GM23248 (cell line): Measurements from ENCODE around the gene RMND5A. TPM values are rescaled to one million over a fixed set of nuclear protein-coding genes. Genes with fewer than 3 reads are reported as not detected.
"Not testable (repeated sequence)": the region's sequence is repeated elsewhere in the genome, so short reads cannot be mapped to it uniquely, and the experiment has no call there.

ENCODE experiments used
- DNase-seq: peaks from one replicate; pipeline ENCODE4 v3.0.0-alpha.2; 2015
- H2AFZ ChIP-seq: fragments of 200-600 bp; sonication (generic); 2 replicates; pipeline ENCODE4 v1.6.1; 2016; ENCODE audit warnings: antibody characterized with exemption
- H3F3A ChIP-seq: fragments of 200-600 bp; sonication (generic); 2 replicates; pipeline ENCODE4 v1.6.1; 2016; ENCODE audit warnings: mild to moderate bottlenecking, antibody characterized with exemption, mixed run types; ENCODE audit not compliant: insufficient read depth
- H3K27ac ChIP-seq: fragments of 200-600 bp; sonication (generic); 2 replicates; pipeline ENCODE4 v1.5.1; 2016; ENCODE audit warnings: mild to moderate bottlenecking
- H3K27me3 ChIP-seq: fragments of 200-600 bp; sonication (generic); replicated peaks from 2 replicates; pipeline ENCODE4 v1.6.1; 2016; ENCODE audit warnings: mild to moderate bottlenecking; ENCODE audit not compliant: insufficient read depth
- H3K36me3 ChIP-seq: fragments of 200-600 bp; sonication (generic); 2 replicates; pipeline ENCODE4 v1.6.1; 2016; ENCODE audit warnings: low read depth, mild to moderate bottlenecking
- H3K4me1 ChIP-seq: fragments of 200-600 bp; sonication (generic); 2 replicates; pipeline ENCODE4 v1.6.1; 2016; ENCODE audit warnings: mild to moderate bottlenecking; ENCODE audit not compliant: insufficient read depth
- H3K4me2 ChIP-seq: fragments of 200-600 bp; sonication (generic); one replicate; pipeline ENCODE4 v1.6.1; 2016; ENCODE audit warnings: mild to moderate bottlenecking; ENCODE audit not compliant: unreplicated experiment
- H3K4me3 ChIP-seq: fragments of 200-600 bp; sonication (generic); 2 replicates; pipeline ENCODE4 v1.5.1; 2016; ENCODE audit warnings: mild to moderate bottlenecking
- H3K79me2 ChIP-seq: fragments of 200-600 bp; sonication (generic); 2 replicates; pipeline ENCODE4 v1.6.1; 2016; ENCODE audit warnings: mild to moderate bottlenecking; ENCODE audit not compliant: insufficient read depth
- H3K9ac ChIP-seq: fragments of 200-600 bp; sonication (generic); 2 replicates; pipeline ENCODE4 v1.6.1; 2016; ENCODE audit warnings: mild to moderate bottlenecking
- H3K9me2 ChIP-seq: fragments of 200-600 bp; sonication (generic); 2 replicates; pipeline ENCODE4 v1.6.1; 2016; ENCODE audit warnings: mixed run types, mild to moderate bottlenecking, moderate library complexity; ENCODE audit not compliant: insufficient read depth
- H3K9me3 ChIP-seq: fragments of 200-600 bp; sonication (generic); one replicate; pipeline ENCODE4 v1.6.1; 2017; ENCODE audit warnings: low read depth
- H4K20me1 ChIP-seq: fragments of 200-600 bp; sonication (generic); 2 replicates; pipeline ENCODE4 v1.6.0; 2016; ENCODE audit not compliant: insufficient read depth
- EZH2 ChIP-seq: fragments of 200-600 bp; sonication (generic); IDR thresholded peaks from 2 replicates; pipeline ENCODE4 v1.6.1; 2018; ENCODE audit warnings: antibody characterized with exemption, mild to moderate bottlenecking; ENCODE audit not compliant: insufficient read depth, poor library complexity, severe bottlenecking
- EZH2phosphoT487 ChIP-seq: fragments of 200-600 bp; sonication (generic); IDR thresholded peaks from 2 replicates; pipeline ENCODE4 v1.6.1; 2018; ENCODE audit warnings: antibody characterized with exemption, moderate library complexity, mild to moderate bottlenecking, low read depth; ENCODE audit not compliant: insufficient read depth
- WGBS, 2 experiments: methylation state at CpG; one replicate each; pipeline ENCODE4 v1.1.6; 2015 to 2017; ENCODE audit warnings: low lambda C conversion rate in 2 of 2, low coverage in 1 of 2; ENCODE audit errors: missing lambda C conversion rate in 2 of 2; 5-methylcytosine and 5-hydroxymethylcytosine counted together
- in situ Hi-C: fragments of 300-500 bp; cut with MboI; formaldehyde crosslinking; loops from 2 replicates; pipeline ENCODE4 v1.15.0; 2020
- polyA plus RNA-seq: library from polyadenylated mRNA; unstranded; fragments of >200 nt; fragmentation: Nextera tagmentation; extraction: Ambion mirVana; gene quantifications from 2 replicates; pipeline ENCODE4 v1.2.1, GENCODE V29; 2016
- total RNA-seq: library from RNA; depleted of rRNA; stranded (reverse); fragments of >200 nt; shearing (Covaris generic); gene quantifications from 2 replicates; pipeline ENCODE4 v1.2.3, GENCODE V29; 2014

RMND5A gene
- total and polyA plus RNA-seq, 2 experiments from 2014 or later = 6.8 to 21.2 TPM

- DNase-seq = peak; percentile 86
- no peaks in the 10 kb centered on the region for H3K9me3 ChIP-seq
- H2AFZ ChIP-seq = peak overlapping the region; percentile 41
- peak overlapping the region; percentile 52; the same call in 1 of the 2 replicates for H3K9ac ChIP-seq
- H3F3A ChIP-seq = peaks cover 29% of the 10 kb centered on the region
- H3K4me3 ChIP-seq = peak overlapping the region; percentile 57
- WGBS, 2 experiments = 4 to 11% methylated on average over 4 of the region's 4 CpGs
- no peaks in the 10 kb centered on the region for H3K36me3 ChIP-seq
- peaks cover 32% of the 10 kb centered on the region for H3K4me1 ChIP-seq
- in situ Hi-C loops = no loop called here
- no peaks in the 10 kb centered on the region for H4K20me1 ChIP-seq
- peak overlapping the region; percentile 84 for H3K4me2 ChIP-seq
- H3K27me3 ChIP-seq = no peaks in the 10 kb centered on the region
- no peaks in the 10 kb centered on the region for H3K79me2 ChIP-seq
- H3K27ac ChIP-seq = peak overlapping the region; percentile 65
- no peak for TF ChIP-seq EZH2
- no peak for TF ChIP-seq EZH2phosphoT487
- H3K9me2 ChIP-seq = no peaks in the 10 kb centered on the region
These were observed 15.6 kb upstream of the RMND5A start for GRCh38 chr2:86704459-86704971.

DNA sequence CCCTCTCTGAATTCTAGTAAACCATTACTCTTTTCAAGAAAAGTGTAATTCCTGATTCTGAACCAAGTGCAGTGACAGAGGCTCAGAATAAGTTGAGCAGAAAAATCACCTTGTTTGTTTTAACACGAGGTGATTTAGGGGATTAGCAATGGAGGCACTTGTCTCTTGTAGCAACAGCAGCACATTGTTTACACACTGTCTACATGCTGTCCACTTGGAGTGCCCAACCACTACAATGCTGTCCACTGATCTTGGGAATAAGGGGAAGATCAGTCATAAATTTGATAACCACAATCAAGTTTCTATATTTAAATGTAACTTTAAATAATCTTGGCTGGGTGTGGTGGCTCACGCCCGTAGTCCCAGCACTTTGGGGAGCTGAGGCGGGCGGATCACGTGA lies 13.9 kb upstream of the RMND5A start:
- Histone ChIP-seq H3F3A (peaks cover 21% of the 10 kb centered on the region), H3K27ac (no peak overlapping the region), H3K4me3 (no peak overlapping the region), H3K36me3 (no peaks in the 10 kb centered on the region), H3K9ac (no peak overlapping the region), H3K4me2 (no peak overlapping the region), H3K4me1 (peaks cover 20% of the 10 kb centered on the region), H3K27me3 (no peaks in the 10 kb centered on the region), H3K9me2 (no peaks in the 10 kb centered on the region), H4K20me1 (no peaks in the 10 kb centered on the region), H2AFZ (no peak overlapping the region), H3K79me2 (no peaks in the 10 kb centered on the region), H3K9me3 (no peaks in the 10 kb centered on the region)
- DNase-seq = no peak
- TF ChIP-seq EZH2 (no peak), EZH2phosphoT487 (no peak)
- 78 to 88% methylated on average over 5 to 6 of the region's 6 CpGs for WGBS, 2 experiments
- in situ Hi-C loops = no loop called here

- no peak for DNase-seq
- H2AFZ ChIP-seq = no peak overlapping the region
- H3K9ac ChIP-seq = no peak overlapping the region
- H3K79me2 ChIP-seq = no peaks in the 10 kb centered on the region
- no peaks in the 10 kb centered on the region for H4K20me1 ChIP-seq
- H3K4me3 ChIP-seq = no peak overlapping the region
- H3K4me2 ChIP-seq = no peak overlapping the region
- in situ Hi-C loops = no loop called here
- TF ChIP-seq EZH2phosphoT487 = no peak
- TF ChIP-seq EZH2 = no peak
- H3K9me3 ChIP-seq = no peaks in the 10 kb centered on the region
- H3K27ac ChIP-seq = no peak overlapping the region
- no peaks in the 10 kb centered on the region for H3K27me3 ChIP-seq
- H3K9me2 ChIP-seq = no peaks in the 10 kb centered on the region
- WGBS, 2 experiments = 86 to 98% methylated on average over 2 of the region's 2 CpGs
- peaks cover 20% of the 10 kb centered on the region for H3K4me1 ChIP-seq
- no peaks in the 10 kb centered on the region for H3K36me3 ChIP-seq
- peaks cover 21% of the 10 kb centered on the region for H3F3A ChIP-seq
These were observed 13.2 kb upstream of the RMND5A start for GRCh38 chr2:86706935-86707334.

GRCh38 chr2:86708126-86708525 lies 12.0 kb upstream of the RMND5A start:
- H3K9me3 ChIP-seq, H3K4me3 ChIP-seq, in situ Hi-C loops, H4K20me1 ChIP-seq, H3K27ac ChIP-seq, H3K9ac ChIP-seq, DNase-seq, H3K79me2 ChIP-seq, H2AFZ ChIP-seq, H3K9me2 ChIP-seq, H3K27me3 ChIP-seq, H3K4me2 ChIP-seq, H3K36me3 ChIP-seq: not testable (repeated sequence)
- 66 to 70% methylated on average over 4 of the region's 4 CpGs for WGBS, 2 experiments
- H3F3A ChIP-seq = peaks cover 18% of the 10 kb centered on the region
- peaks cover 16% of the 10 kb centered on the region for H3K4me1 ChIP-seq

GRCh38 chr2:86714579-86715173 lies 5.4 kb upstream of the RMND5A start:
- H3K4me3 ChIP-seq, H3K4me2 ChIP-seq, DNase-seq, H4K20me1 ChIP-seq, in situ Hi-C loops, H3K79me2 ChIP-seq, H3K9me2 ChIP-seq, H2AFZ ChIP-seq, H3K36me3 ChIP-seq, H3F3A ChIP-seq, H3K9me3 ChIP-seq, H3K4me1 ChIP-seq, H3K27ac ChIP-seq, H3K27me3 ChIP-seq, H3K9ac ChIP-seq: not testable (repeated sequence)
- 48 to 63% methylated on average over 2 of the region's 3 CpGs for WGBS, 2 experiments

GRCh38 chr2:86719263-86719636 lies 841 bp upstream of the RMND5A start:
- H3K9me3 ChIP-seq, H3K9me2 ChIP-seq, H3K4me1 ChIP-seq, H3K4me2 ChIP-seq, H4K20me1 ChIP-seq, H3K36me3 ChIP-seq, H3K27me3 ChIP-seq, H3F3A ChIP-seq, DNase-seq, in situ Hi-C loops: not testable (repeated sequence)
- Histone ChIP-seq H3K9ac (peak overlapping the region; percentile 80), H3K4me3 (peak overlapping the region; percentile 81), H2AFZ (peak overlapping the region; percentile 75; the same call in 1 of the 2 replicates), H3K27ac (peak overlapping the region; percentile 82), H3K79me2 (peaks cover 12% of the 10 kb centered on the region)
- WGBS, 2 experiments = no CpG with 5 or more reads among the region's 30 CpGs
